HL-60 (cell line): Measurements from ENCODE around the gene SMIM13.

ENCODE experiments used
- TF ChIP-seq, protein P1 (sequence below): IDR thresholded peaks from one replicate; pipeline ENCODE4 v1.5.1; 2011; ENCODE audit warnings: low read length, control low read depth, inconsistent platforms; ENCODE audit not compliant: insufficient read depth
- TF ChIP-seq, protein P2 (sequence below): IDR thresholded peaks from 2 replicates; pipeline ENCODE4 v1.6.1; 2012; ENCODE audit warnings: low read depth; ENCODE audit not compliant: insufficient replicate concordance

DNA sequence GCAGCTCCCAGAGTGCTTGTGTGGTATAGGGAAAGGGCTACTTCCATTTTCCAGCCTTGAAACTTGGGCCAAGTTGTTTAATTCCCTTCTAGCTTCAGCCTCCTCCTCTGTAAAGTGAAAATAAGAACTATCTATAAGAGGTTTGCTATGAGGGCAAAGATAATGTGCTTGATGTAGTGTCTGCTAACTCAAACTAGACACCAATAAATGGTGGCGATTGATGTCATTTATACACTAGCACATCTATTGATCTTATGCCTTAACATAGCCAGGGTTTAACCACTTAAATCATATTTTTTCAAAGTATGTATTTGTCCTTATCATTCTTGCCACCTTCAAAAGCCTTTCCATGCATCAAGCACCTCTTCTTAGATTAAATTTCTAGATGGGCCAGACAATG lies 83.6 kb downstream of the SMIM13 start:
- TF ChIP-seq, protein P1, sequence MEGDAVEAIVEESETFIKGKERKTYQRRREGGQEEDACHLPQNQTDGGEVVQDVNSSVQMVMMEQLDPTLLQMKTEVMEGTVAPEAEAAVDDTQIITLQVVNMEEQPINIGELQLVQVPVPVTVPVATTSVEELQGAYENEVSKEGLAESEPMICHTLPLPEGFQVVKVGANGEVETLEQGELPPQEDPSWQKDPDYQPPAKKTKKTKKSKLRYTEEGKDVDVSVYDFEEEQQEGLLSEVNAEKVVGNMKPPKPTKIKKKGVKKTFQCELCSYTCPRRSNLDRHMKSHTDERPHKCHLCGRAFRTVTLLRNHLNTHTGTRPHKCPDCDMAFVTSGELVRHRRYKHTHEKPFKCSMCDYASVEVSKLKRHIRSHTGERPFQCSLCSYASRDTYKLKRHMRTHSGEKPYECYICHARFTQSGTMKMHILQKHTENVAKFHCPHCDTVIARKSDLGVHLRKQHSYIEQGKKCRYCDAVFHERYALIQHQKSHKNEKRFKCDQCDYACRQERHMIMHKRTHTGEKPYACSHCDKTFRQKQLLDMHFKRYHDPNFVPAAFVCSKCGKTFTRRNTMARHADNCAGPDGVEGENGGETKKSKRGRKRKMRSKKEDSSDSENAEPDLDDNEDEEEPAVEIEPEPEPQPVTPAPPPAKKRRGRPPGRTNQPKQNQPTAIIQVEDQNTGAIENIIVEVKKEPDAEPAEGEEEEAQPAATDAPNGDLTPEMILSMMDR = no peak
- TF ChIP-seq, protein P2, sequence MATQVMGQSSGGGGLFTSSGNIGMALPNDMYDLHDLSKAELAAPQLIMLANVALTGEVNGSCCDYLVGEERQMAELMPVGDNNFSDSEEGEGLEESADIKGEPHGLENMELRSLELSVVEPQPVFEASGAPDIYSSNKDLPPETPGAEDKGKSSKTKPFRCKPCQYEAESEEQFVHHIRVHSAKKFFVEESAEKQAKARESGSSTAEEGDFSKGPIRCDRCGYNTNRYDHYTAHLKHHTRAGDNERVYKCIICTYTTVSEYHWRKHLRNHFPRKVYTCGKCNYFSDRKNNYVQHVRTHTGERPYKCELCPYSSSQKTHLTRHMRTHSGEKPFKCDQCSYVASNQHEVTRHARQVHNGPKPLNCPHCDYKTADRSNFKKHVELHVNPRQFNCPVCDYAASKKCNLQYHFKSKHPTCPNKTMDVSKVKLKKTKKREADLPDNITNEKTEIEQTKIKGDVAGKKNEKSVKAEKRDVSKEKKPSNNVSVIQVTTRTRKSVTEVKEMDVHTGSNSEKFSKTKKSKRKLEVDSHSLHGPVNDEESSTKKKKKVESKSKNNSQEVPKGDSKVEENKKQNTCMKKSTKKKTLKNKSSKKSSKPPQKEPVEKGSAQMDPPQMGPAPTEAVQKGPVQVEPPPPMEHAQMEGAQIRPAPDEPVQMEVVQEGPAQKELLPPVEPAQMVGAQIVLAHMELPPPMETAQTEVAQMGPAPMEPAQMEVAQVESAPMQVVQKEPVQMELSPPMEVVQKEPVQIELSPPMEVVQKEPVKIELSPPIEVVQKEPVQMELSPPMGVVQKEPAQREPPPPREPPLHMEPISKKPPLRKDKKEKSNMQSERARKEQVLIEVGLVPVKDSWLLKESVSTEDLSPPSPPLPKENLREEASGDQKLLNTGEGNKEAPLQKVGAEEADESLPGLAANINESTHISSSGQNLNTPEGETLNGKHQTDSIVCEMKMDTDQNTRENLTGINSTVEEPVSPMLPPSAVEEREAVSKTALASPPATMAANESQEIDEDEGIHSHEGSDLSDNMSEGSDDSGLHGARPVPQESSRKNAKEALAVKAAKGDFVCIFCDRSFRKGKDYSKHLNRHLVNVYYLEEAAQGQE = no peak
